Vagina (tissue), 2 donors: ENCODE measurements around the gene DNAJC11. TPM values are rescaled to one million over a fixed set of nuclear protein-coding genes. Genes with fewer than 3 reads are reported as not detected.

Source experiments
- DNase-seq, 2 donors: peaks; one replicate each; pipeline ENCODE4 v3.0.0-alpha.2; 2017; ENCODE audit errors: extremely low spot score in 2 of 2
- H3K27ac ChIP-seq: fragments of 200-600 bp; sonication (generic); one replicate; pipeline ENCODE4 v1.5.1; 2019
- H3K27me3 ChIP-seq: fragments of 200-600 bp; sonication (generic); one replicate; pipeline ENCODE4 v1.5.1; 2019
- H3K36me3 ChIP-seq, 2 donors: fragments of 200-600 bp; sonication (generic); one replicate each; pipeline ENCODE4 v1.5.1; 2017 to 2019
- H3K4me1 ChIP-seq: fragments of 200-600 bp; sonication (generic); one replicate; pipeline ENCODE4 v1.5.1; 2019
- H3K4me3 ChIP-seq, 2 donors: fragments of 200-600 bp; sonication (generic); 1 replicate in 1 of 2; 2 replicates in 1 of 2; pipeline ENCODE4 v1.5.1; 2016 to 2019
- H3K9me3 ChIP-seq: fragments of 200-600 bp; sonication (generic); one replicate; pipeline ENCODE4 v1.5.1; 2019
- POLR2A ChIP-seq, 2 donors: fragments of 450-650 bp; IDR thresholded peaks; one replicate each; pipeline ENCODE4 v1.6.1; 2017; ENCODE audit warnings: antibody characterized with exemption in 2 of 2, mild to moderate bottlenecking in 2 of 2, moderate library complexity in 2 of 2
- POLR2AphosphoS5 ChIP-seq, 2 donors: sonication (generic); formaldehyde crosslinking; IDR thresholded peaks; one replicate each; pipeline ENCODE4 v1.9.0; 2017; ENCODE audit warnings: antibody characterized with exemption in 2 of 2, mild to moderate bottlenecking in 2 of 2, low read depth in 1 of 2; ENCODE audit not compliant: insufficient read depth in 1 of 2
- intact Hi-C: fragments of 100-400 bp; cut with DNase I; formaldehyde crosslinking; loops from one replicate; pipeline ENCODE4 v1.15.1; 2023
- total RNA-seq: library from RNA; depleted of rRNA; stranded (reverse); fragments of >200 nt; gene quantifications from one replicate; pipeline ENCODE4 v1.2.3, GENCODE V29; 2016
- TF ChIP-seq, protein P1 (sequence below), 3 experiments: fragments of 450-650 bp in 2 of 3; fragments of 200-600 bp in 1 of 3; sonication (generic) in 1 of 3; IDR thresholded peaks; one replicate each; pipeline ENCODE4 v1.5.1; 2017 to 2019; ENCODE audit warnings: antibody characterized with exemption in 3 of 3, mild to moderate bottlenecking in 2 of 3, moderate library complexity in 2 of 3

The DNAJC11 gene
- total RNA-seq, 1 donor from 2014 or later, result 29.2 TPM

DNA sequence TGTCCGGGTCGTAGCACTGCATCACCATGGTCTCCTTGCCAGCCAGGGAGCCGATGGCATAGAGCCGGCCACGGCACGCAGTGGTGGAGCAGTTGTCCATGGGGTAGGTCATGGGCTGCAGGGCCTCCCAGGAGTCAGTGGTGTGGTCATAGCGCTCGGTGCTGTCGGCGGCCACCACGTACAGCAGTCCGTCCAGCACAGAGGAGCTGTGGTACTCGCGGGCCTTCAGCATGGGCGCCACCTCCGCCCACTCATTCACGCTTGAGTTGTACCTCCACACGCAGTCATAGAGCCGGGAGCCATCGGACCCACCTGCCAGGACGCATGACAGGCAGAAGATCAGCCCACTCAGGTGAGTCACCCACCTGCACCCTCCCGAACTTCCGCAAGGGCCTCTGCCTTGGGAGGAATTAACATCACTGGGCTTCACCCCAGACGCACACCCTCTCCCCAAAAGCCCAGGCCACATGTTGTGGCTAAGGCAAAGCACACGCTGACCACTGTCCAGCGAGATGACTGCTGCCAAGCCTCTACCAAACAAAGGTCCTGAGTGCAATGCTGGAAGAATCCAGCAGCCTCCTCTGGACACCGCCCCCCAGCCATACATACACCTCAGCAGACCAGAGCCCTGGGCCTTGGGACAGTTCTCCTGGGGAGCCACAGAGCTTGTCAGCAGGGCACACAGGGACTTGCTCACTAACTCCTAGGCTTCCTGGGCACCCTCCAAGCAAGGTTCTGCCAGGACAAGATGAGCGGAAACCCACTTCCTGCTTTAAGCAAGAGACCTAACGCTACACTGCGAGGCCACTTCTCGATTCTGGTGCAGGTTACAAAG lies 102.3 kb downstream of the DNAJC11 start:
- peaks cover 67% of the 10 kb centered on the region for H3K4me1 ChIP-seq
- no peaks in the 10 kb centered on the region for H3K9me3 ChIP-seq
- no peak for TF ChIP-seq POLR2A (IDR thresholded peaks at IDR 0.05)
- no peak for TF ChIP-seq POLR2AphosphoS5 (IDR thresholded peaks at IDR 0.05; ENCODE audit: insufficient read depth in 1 of 2, low read depth in 1 of 2)
- TF ChIP-seq, protein P1, sequence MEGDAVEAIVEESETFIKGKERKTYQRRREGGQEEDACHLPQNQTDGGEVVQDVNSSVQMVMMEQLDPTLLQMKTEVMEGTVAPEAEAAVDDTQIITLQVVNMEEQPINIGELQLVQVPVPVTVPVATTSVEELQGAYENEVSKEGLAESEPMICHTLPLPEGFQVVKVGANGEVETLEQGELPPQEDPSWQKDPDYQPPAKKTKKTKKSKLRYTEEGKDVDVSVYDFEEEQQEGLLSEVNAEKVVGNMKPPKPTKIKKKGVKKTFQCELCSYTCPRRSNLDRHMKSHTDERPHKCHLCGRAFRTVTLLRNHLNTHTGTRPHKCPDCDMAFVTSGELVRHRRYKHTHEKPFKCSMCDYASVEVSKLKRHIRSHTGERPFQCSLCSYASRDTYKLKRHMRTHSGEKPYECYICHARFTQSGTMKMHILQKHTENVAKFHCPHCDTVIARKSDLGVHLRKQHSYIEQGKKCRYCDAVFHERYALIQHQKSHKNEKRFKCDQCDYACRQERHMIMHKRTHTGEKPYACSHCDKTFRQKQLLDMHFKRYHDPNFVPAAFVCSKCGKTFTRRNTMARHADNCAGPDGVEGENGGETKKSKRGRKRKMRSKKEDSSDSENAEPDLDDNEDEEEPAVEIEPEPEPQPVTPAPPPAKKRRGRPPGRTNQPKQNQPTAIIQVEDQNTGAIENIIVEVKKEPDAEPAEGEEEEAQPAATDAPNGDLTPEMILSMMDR (IDR thresholded peaks at IDR 0.05), result no peak
- peak overlapping the region; percentile 59 to 74 for H3K4me3 ChIP-seq
- no peak for DNase-seq
- no peaks in the 10 kb centered on the region for H3K27me3 ChIP-seq
- peaks cover 0 to 48% of the 10 kb centered on the region in 2 donors for H3K36me3 ChIP-seq
- H3K27ac ChIP-seq, result peak overlapping the region; percentile 98
- intact Hi-C loops, result no loop called here

DNA sequence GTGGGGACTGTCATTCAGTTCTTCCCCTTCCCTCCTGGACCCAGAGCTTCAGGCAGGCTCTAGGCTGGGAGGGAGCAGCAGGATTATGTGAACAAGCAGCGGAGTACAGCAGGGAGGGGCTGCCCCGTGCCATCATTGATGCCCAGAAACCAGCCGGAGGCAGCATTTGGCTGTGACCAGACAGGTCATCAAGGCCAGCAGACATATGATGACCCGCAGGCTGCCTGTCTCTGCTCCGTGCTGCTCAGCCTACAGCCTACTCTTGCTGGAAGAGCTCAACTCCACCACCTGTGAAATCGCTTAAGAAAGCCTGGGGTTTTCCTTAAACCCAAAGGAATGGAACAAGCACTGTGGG lies 103.9 kb downstream of the DNAJC11 start:
- intact Hi-C loops, result no loop called here
- H3K27me3 ChIP-seq, result no peaks in the 10 kb centered on the region
- H3K36me3 ChIP-seq, result peaks cover 0 to 64% of the 10 kb centered on the region in 2 donors
- TF ChIP-seq, protein P1 (IDR thresholded peaks at IDR 0.05), result no peak
- no peak for TF ChIP-seq POLR2A (IDR thresholded peaks at IDR 0.05)
- peak overlapping the region; percentile 98 for H3K27ac ChIP-seq
- no peak overlapping the region for H3K4me3 ChIP-seq
- no peaks in the 10 kb centered on the region for H3K9me3 ChIP-seq
- no peak for DNase-seq
- H3K4me1 ChIP-seq, result peaks cover 62% of the 10 kb centered on the region

DNA sequence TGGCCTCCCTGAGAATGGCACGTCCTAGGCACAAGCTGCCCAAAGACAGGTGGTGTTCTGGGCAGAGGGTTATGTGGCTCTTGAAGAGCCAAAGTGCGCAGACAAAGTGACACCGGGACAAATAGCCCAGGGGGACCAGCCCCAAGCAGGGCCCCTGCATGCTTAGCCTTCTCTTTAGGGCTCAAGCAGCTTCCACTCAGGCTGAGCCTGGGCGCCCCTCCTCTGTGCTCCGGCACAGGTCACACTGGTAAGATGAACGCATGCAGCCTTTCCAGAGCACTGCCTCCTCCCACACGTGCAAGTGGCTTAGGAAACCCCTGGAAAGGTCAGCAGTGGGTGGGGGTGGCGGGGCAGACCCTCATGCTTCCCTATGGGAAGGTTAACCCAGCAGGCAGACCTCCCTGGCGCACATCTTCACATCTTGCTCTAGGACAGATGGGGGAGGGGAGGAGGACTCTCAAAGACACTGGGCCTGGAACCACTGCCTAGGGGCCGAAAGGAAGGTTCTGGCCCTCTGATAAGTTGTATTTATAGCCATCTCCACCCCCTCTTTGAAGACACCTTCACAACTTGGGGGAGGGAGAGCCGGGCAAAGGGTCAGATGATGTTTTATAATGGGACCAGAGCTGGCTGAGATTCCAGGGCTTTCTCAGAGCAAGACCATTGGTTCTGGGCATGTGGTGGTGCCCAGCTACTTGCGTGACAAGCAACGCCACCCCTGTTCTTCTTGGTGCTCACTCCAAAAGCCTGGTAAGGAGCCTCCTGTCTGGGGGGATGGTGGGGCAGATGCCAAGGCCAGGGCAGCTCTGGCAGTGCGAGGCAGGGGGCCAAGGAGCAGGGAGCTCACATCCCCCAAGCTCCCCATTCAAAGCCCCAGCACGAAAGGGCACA lies 104.5 kb downstream of the DNAJC11 start:
- TF ChIP-seq, protein P1 (IDR thresholded peaks at IDR 0.05), result no peak
- TF ChIP-seq POLR2AphosphoS5 (IDR thresholded peaks at IDR 0.05; ENCODE audit: insufficient read depth in 1 of 2, low read depth in 1 of 2) (no peak), POLR2A (IDR thresholded peaks at IDR 0.05) (no peak)
- Histone ChIP-seq H3K27me3 (no peaks in the 10 kb centered on the region), H3K36me3 (peaks cover 0 to 70% of the 10 kb centered on the region in 2 donors), H3K4me1 (peaks cover 68% of the 10 kb centered on the region), H3K27ac (peak overlapping the region; percentile 98), H3K4me3 (peak overlapping the region in 1 of 2 donors; percentile 20), H3K9me3 (no peaks in the 10 kb centered on the region)
- intact Hi-C loops, result no loop called here
- no peak for DNase-seq

DNA sequence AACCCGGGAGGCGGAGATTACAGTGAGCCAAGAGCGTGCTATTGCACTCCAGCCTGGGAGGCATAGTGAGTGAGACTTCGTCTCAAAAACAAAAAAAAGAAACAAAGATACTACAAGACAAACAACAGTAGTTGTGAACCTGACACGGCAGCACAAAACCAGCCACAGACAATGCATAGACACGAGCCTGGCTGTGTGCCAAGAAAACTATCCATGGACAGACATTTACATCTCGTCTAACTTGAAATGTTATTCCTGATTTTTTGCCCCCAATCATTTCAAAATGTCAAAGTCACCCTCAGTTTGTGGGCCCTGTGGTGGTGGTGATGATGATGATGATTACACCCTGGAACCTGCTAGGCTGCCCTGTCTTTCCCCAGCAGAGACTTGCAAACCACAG lies 105.3 kb downstream of the DNAJC11 start:
- peak overlapping the region in 1 of 2 donors; percentile 20 for H3K4me3 ChIP-seq

More for the DNA sequence above, 105.3 kb downstream of the DNAJC11 start:
- intact Hi-C loops, result no loop called here
- Histone ChIP-seq H3K36me3 (peaks cover 0 to 78% of the 10 kb centered on the region in 2 donors), H3K27ac (peak overlapping the region; percentile 98), H3K9me3 (no peaks in the 10 kb centered on the region), H3K4me1 (peaks cover 76% of the 10 kb centered on the region), H3K27me3 (no peaks in the 10 kb centered on the region)
- no peak for TF ChIP-seq POLR2A (IDR thresholded peaks at IDR 0.05)
- no peak for TF ChIP-seq POLR2AphosphoS5 (IDR thresholded peaks at IDR 0.05; ENCODE audit: insufficient read depth in 1 of 2, low read depth in 1 of 2)
- TF ChIP-seq, protein P1 (IDR thresholded peaks at IDR 0.05), result no peak
- no peak for DNase-seq
